ENCODE data around the gene MRRF.
"Not testable (repeated sequence)": the region's sequence is repeated elsewhere in the genome, so short reads cannot be mapped to it uniquely, and the experiment has no call there.

The MRRF gene

GRCh38 chr9:122277285-122277897 lies 12.7 kb downstream of the MRRF start:
- DNase-seq (ENCODE audit: low read depth) = no peak

DNA sequence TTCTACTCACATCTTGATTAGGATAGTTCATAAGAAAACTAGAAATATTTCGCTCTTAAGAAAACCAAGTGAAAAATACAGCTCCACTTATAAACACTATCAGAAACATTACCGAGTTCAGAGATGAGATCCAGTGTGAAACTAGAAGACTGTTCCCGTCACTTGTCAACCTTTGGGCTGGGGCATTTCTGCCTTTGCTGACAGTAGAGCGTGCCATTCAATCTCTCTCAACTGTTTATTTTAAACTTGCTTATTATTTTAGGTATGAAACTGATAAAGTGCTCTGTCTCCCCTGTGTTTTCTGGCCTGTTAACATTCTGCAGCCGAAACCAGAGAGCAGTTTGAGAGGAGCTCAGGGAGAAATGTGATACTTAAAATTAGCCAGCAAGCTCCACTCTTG lies 16.7 kb downstream of the MRRF start:
- DNase-seq (ENCODE audit: low read depth) = no peak

GRCh38 chr9:122286764-122287163 lies 22.1 kb downstream of the MRRF start:
- no peak for DNase-seq (ENCODE audit: low read depth)

DNA sequence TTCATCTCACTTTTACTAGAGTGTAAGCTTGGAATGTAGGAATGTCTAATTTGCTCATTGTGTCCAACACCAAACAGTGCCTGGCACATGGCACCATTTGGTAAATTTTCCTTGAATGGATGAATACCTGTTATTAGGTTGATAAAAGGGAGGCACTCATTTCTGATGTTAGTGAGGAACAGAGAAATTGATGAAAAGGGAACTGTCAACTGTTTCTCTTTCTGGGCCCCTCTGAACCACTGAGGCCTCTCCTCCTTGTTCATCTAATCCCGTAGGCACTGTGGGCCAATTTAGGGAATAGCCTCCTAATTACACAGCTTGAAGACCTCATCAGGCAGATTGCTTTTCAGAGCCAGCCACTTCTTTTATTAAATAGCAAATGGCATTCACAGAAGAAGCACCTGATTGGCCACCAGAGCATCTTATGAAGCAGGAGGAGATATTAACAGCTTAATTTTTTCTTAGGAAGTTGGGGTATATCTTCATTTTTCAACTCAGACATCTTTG lies 22.6 kb downstream of the MRRF start:
- no peak for DNase-seq (ENCODE audit: low read depth)

DNA sequence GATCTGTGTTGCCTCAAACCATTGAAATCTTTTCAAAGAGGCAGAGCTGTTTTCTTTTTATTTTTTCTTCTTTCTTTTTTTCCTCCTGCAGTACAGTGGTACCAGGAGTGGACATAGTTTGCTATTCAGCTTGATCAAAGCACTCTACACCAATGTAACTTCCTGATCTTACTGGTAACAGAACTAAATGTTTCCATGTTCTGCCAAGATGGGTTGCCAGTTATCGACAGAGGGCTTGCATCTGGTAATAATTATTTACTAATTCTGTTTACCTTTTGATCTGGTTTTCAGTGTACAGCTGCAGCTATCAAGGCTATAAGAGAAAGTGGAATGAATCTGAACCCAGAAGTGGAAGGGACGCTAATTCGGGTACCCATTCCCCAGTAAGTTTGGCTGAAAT lies 26.8 kb downstream of the MRRF start:
- DNase-seq (ENCODE audit: low read depth) = peak; percentile 23

DNA sequence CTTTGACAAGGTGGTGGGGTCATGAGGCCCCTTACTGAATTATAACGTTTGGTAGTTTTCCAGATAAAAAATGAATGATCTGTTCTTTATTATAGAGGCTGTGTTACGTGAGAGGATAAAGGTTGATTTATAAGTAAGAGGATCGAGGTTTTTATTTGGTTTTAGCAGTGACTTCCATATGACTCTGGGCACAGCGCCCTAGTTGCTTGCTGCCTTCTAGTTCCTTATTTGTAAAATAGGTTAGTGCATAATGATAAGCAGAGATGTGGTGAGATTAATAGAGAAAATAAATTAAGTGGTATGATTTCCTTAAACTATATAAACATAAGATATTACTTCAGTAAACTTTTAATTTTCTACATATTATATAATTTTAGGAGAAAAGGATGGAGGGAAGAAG lies 29.8 kb downstream of the MRRF start:
- DNase-seq (ENCODE audit: low read depth) = no peak

DNA sequence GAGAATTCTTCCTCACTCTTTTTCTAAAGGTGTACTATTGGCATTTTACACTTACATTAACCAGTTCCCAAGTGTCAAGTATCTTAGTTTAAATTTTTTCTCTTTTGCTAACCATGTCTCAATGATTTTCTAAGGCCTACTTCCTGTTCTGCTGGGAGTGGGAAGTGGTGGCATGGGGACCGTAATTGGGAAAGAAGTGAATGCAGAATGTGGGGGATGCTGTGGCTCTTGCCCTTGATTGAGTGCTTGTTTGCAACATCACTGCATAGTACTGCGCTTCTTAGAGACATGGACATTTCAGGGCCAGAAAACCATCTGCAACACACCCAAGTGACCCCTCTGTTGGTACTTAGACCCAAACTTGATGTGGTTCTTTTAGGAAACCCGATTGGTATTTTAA lies 32.8 kb downstream of the MRRF start:
- DNase-seq (ENCODE audit: low read depth) = no peak

- peak; percentile 6 for DNase-seq (ENCODE audit: low read depth)
Measured at GRCh38 chr9:122302237-122303093, 37.8 kb downstream of the MRRF start.

DNA sequence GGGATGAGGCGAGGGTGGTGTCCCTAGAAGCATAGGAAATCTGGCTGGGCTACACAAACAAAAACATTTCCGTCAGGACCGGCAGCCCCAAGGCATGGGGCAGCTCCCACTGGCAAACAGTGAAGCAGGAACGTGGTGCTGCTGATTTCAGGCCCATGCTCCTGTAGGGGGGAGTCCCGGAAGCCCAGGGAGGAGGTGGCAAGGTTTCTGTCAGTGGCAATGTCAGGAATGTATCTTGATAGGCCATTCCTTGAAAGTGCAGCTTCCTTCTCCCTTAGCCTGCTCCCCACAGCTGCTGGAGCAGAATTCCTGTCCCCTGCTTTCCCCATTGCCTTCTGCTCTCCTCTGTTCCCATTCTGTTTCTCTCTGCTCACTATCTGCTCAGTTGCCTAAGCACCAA lies 42.4 kb downstream of the MRRF start:
- no peak for DNase-seq (ENCODE audit: low read depth)

DNA sequence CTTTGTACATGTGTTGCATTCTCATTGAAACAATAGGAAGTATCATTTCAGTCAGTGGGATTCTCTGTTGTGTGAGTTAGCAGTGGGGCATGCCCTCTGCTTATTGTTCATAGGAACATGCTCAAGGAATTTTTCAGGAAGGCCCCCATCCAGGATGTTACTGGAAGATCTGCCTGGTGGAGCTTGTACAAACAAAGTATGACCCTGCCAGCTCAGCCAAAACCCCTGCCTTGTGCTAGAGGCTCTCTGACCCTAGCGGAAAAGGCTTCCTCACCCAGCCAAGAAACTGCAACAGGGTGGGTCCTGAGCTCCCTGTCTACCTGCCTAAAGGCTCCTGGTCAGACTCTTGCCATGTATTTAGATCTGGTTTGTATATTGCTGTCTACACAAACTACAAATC lies 43.2 kb downstream of the MRRF start:
- DNase-seq (ENCODE audit: low read depth) = no peak

DNA sequence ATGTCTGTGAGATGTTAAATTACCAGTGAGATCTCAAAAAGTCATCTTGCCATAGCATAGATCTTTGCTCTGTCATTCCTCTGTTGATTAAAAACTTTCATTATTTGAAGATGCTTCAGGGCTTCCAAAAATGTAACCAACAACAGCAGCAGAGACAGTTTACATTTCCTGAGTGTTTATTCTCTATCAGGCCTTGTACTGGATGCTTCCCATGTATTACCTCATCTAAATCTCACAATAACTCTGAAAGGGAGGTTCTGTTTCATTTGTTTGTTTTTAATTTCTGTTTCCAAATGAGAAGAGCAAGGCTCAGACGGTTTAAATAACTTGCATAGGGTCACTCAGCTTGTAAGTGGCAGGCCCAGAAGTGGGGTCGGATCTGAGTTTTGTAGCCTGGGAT lies 45.2 kb downstream of the MRRF start:
- DNase-seq (ENCODE audit: low read depth) = peak; percentile 61

- no peak for DNase-seq (ENCODE audit: low read depth)
Measured at GRCh38 chr9:122314165-122314564, 49.5 kb downstream of the MRRF start.

DNA sequence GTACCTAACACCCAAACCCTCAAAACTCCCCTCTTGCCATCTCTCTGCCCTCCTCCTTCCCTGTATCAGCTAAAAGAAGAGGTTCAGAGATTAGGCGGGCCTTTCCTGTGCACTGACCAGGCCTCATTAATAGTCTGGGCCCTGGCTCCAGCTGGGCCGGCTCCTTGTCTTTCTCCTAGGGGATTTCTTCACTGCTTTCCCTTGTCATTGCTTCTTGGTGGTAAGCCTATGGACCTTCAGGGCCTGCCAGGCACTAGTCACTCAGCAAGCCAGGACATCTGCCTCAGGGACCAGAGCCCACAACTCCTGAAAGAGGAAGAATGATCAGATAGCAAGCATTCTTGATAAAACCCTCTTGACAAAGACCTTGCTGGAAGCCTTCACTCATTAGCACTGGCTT lies 50.9 kb downstream of the MRRF start:
- no peak for DNase-seq (ENCODE audit: low read depth)

DNA sequence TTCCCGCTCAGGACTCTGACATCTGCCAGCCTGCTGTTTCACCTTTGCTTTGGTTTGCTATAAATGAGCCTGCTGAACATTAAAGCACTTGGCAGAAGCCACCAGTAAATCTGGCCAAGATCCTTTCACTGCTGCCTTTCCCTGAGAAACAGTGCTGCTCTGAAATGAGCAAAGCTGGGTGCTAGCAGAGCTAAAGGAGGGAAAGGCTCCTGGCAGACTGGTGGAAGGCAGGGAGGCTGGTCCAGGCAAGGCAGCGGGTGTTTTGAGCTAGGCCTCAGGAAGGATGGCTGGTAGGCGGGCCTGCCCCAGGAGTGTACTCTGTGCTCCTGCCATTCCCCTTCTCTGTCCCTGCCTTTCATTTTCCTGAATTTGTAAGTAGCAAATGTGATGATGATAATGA lies 53.6 kb downstream of the MRRF start:
- DNase-seq (ENCODE audit: low read depth) = peak; percentile 26

DNA sequence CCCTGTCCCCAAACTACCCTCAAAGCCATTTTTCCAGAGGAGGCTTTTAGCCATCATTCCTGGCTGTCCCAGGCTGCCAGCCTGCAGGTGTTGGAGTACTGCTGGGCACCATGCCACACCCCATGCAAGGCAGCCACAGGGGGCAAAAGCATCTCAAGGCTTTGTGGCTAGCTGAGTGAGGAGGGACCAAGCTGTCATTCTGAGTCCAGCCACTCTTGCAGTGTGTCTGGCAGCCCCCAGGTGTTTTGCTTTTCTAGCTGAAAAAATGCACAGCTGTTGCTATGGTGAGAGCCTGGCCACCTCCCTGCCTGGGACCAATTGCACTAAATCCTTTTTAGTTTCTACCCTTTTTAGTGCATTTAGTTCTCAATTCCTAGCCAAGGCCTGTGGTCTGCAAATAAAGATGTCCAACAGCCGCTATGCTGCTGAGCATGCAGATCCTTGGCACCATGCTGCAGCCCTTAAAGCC lies 55.8 kb downstream of the MRRF start:
- DNase-seq (ENCODE audit: low read depth) = no peak

DNA sequence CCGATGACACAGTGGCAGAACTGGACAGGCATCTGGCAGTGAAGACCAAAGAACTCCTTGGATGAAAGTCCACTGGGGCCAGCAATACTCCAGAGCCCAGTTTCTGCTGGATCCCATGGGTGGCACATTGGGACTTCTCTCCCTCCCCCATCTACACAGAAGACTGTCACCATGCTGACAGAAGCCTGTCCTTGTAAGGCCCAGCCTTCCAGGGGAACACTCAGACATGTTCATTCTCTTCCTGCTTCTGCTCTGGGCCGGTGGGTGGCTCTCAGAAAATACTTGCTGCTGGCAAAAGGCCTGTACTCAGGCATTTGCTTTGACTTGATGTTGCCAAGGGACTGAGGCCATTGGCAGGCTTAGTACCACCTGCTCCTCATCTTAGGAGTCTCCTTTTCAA lies 57.9 kb downstream of the MRRF start:
- DNase-seq (ENCODE audit: low read depth) = no peak

- not testable (repeated sequence) for DNase-seq (ENCODE audit: low read depth)
Measured at GRCh38 chr9:122324665-122325064, 60.0 kb downstream of the MRRF start.

GRCh38 chr9:122325124-122325523 lies 60.4 kb downstream of the MRRF start:
- peak; percentile 44 for DNase-seq (ENCODE audit: low read depth)

GRCh38 chr9:122327175-122327574 lies 62.5 kb downstream of the MRRF start:
- no peak for DNase-seq (ENCODE audit: low read depth)

- no peak for DNase-seq (ENCODE audit: low read depth)
Measured at GRCh38 chr9:122329597-122329996, 64.9 kb downstream of the MRRF start.

DNA sequence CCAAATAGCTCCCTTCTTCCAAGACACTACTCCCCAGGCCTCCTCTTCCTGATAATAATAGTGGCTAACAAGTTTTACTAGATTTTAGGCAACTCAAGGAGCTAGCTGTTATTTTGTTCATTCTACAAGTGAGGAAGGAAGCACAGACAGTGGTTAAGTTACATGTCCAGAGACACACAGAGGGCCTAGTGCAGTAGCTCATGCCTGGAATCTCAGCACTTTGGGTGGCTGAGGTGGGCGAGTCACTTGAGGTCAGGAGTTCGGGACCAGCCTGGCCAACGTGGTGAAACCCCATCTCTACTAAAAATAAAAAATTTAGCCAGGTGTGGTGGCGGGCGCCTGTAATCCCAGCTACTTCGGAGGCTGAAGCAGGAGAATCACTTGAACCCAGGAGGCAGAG lies 65.8 kb downstream of the MRRF start:
- not testable (repeated sequence) for DNase-seq (ENCODE audit: low read depth)

GRCh38 chr9:122331523-122331927 lies 66.8 kb downstream of the MRRF start:
- DNase-seq (ENCODE audit: low read depth) = no peak

DNA sequence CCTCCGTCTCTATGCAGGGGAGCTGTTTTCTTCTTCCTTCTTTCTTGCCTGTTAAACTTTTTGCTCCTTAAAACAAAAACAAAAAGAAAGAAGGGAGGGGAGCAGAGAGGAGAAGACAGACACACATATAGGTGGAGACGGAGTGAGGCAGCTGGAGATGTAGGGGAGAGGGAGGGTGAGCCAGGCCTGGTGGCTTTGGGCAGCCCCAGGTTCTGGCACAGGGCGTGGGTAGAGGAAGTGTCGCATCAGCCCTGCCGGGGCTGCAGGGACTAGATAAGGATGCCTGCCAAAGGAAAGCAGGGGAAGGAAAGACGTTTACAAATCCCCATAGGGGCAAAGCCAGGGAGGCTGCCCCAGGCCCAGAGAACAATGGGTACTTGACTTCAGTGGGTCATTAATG lies 67.4 kb downstream of the MRRF start:
- no peak for DNase-seq (ENCODE audit: low read depth)
